ENCODE results near the gene SPACA6.
"Not testable (repeated sequence)": the region's sequence is repeated elsewhere in the genome, so short reads cannot be mapped to it uniquely, and the experiment has no call there.

The SPACA6 gene

DNA sequence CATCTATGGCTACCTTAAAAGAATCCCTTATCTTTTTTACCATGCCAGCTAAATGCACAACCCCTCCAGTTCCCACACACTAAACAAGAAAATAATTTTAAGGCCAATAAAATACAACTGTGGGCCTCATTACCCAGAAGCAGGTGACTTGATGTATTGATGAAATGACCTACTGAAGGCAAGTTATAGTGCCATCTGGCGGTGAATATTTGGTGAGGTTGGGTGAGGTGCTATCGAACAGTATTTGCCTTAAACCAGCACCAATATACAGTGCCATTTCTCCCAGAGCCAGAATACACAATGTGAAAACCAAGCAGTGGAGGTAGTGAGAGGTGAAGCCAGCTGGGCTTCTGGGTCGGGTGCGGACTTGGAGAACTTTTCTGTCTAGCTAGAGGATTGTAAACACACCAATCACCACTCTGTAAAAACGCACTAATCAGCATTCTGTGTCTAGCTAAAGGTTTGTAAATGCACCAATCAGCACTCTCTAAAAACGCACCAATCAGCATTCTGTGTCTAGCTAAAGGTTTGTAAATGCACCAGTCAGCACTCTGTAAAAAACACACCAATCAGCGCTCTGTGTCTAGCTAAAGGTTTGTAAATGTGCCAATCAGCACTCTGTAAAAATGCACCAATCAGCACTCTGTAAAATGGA lies 17.1 kb upstream of the SPACA6 start:
- not testable (repeated sequence) for H3K4me3 ChIP-seq (ENCODE audit: low read length); H3K9me3 ChIP-seq (ENCODE audit: low read length); H2AFZ ChIP-seq (ENCODE audit: low read depth, low read length); H3K4me1 ChIP-seq (ENCODE audit: insufficient read depth, low read length); H3K36me3 ChIP-seq (ENCODE audit: insufficient read depth, low read length); H3K27me3 ChIP-seq (ENCODE audit: insufficient read depth, low read length)

DNA sequence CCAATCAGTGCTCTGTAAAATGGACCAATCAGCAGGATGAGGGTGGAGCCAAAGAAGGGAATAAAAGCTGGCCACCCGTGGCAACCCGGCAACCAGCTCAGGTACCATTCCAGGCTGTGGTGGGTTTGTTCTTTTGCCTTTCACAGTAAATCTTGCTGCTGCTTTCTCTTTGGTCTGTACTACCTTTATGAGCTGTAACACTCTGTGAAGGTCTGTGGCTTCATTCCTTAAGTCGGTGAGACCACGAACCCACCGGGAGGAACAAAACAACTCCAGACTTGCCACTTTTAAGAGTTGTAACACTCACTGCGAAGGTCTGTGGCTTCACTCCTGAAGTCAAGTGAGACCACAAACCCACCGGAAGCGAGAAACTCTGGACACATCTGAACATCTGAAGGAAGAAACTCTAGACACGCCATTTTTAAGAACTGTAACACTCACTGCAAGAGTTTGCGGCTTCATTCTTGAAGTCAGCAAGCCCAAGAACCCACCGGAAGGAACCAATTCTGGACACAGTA lies 16.5 kb upstream of the SPACA6 start:
- no peaks in the 10 kb centered on the region for H3K4me1 ChIP-seq (ENCODE audit: insufficient read depth, low read length)
- peaks cover 2% of the 10 kb centered on the region for H3K9me3 ChIP-seq (ENCODE audit: low read length)
- H3K4me3 ChIP-seq (ENCODE audit: low read length), result no peak overlapping the region
- peaks cover 2% of the 10 kb centered on the region for H3K27me3 ChIP-seq (ENCODE audit: insufficient read depth, low read length)
- H3K36me3 ChIP-seq (ENCODE audit: insufficient read depth, low read length), result no peaks in the 10 kb centered on the region
- H2AFZ ChIP-seq (ENCODE audit: low read depth, low read length), result no peak overlapping the region

DNA sequence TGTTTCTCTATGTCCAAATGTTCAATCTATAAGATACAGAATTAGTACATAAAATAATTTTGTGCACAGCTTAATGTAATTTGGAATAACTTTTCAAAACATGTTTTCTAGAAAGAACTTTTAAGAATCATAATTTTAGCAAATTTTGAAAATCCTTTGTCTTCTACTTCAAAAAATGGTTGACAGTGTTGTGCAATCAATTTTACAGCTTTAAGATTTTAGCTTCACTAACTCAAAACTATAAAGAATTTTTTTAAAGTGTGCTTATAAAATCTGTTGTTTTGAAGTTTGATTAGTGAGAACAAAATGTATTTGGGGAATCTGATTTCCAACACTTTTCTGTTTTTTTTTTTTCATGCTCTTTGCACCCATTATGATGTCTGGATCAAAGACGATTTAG lies 12.7 kb upstream of the SPACA6 start:
- no peak overlapping the region for H3K4me3 ChIP-seq (ENCODE audit: low read length)
- no peak overlapping the region for H2AFZ ChIP-seq (ENCODE audit: low read depth, low read length)
- H3K36me3 ChIP-seq (ENCODE audit: insufficient read depth, low read length), result no peaks in the 10 kb centered on the region
- peaks cover 2% of the 10 kb centered on the region for H3K27me3 ChIP-seq (ENCODE audit: insufficient read depth, low read length)
- peaks cover 2% of the 10 kb centered on the region for H3K9me3 ChIP-seq (ENCODE audit: low read length)
- no peaks in the 10 kb centered on the region for H3K4me1 ChIP-seq (ENCODE audit: insufficient read depth, low read length)

DNA sequence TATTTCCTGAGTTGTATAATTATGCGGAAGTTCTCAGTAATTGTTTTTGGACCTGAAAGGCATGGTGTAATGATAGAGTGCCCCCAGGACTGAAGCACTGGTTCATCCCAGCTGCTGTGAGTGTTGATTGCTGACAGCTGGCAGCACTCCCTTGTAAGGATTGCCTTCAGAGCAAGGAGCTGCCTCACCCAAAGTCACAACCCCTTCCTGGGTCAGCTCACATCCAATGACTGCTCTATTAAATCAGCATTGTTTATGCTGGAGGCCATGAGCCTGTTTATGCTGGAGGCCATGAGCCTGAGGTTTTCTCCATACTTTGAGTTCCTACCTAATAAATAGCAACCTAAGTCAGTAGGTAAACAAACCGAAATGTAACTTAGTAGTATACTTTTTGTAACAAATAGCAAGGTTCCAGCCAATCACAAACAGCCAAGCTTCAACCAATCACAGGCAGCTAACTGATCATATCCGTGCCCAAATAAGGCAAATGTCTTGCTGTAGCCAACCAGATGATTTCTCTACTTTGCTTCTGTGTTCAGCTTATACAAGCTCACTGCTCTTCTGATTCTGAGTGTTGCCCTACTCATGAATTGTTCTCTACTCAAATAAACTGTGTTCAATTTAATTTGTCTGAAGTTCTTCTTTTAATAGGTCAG lies 11.7 kb upstream of the SPACA6 start:
- H3K27me3 ChIP-seq (ENCODE audit: insufficient read depth, low read length), result peaks cover 2% of the 10 kb centered on the region
- no peaks in the 10 kb centered on the region for H3K4me1 ChIP-seq (ENCODE audit: insufficient read depth, low read length)
- no peak overlapping the region for H3K4me3 ChIP-seq (ENCODE audit: low read length)
- no peak overlapping the region for H2AFZ ChIP-seq (ENCODE audit: low read depth, low read length)
- no peaks in the 10 kb centered on the region for H3K36me3 ChIP-seq (ENCODE audit: insufficient read depth, low read length)
- H3K9me3 ChIP-seq (ENCODE audit: low read length), result no peaks in the 10 kb centered on the region

DNA sequence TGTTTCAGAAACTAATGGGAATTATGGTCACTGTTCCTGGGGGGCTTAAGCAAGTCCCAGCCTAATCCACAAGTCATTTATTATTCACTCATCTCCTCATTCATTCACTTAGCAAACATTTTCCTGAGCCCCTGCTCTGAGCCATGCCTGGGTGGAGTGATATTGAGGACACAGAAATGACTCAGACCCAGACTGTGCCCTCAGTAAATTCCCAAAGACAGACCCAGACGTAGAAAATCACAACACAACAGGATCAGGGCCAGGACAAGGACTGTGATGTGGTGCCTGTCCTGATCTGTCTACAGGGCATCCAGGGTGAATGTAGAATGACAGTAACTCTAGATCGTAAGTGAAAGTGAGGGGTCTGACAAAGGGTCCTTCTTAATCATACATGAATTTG lies 7.0 kb upstream of the SPACA6 start:
- Histone ChIP-seq H3K4me1 (ENCODE audit: insufficient read depth, low read length) (peaks cover 20% of the 10 kb centered on the region), H3K36me3 (ENCODE audit: insufficient read depth, low read length) (no peaks in the 10 kb centered on the region), H2AFZ (ENCODE audit: low read depth, low read length) (no peak overlapping the region), H3K27me3 (ENCODE audit: insufficient read depth, low read length) (no peaks in the 10 kb centered on the region), H3K4me3 (ENCODE audit: low read length) (no peak overlapping the region), H3K9me3 (ENCODE audit: low read length) (no peaks in the 10 kb centered on the region)

DNA sequence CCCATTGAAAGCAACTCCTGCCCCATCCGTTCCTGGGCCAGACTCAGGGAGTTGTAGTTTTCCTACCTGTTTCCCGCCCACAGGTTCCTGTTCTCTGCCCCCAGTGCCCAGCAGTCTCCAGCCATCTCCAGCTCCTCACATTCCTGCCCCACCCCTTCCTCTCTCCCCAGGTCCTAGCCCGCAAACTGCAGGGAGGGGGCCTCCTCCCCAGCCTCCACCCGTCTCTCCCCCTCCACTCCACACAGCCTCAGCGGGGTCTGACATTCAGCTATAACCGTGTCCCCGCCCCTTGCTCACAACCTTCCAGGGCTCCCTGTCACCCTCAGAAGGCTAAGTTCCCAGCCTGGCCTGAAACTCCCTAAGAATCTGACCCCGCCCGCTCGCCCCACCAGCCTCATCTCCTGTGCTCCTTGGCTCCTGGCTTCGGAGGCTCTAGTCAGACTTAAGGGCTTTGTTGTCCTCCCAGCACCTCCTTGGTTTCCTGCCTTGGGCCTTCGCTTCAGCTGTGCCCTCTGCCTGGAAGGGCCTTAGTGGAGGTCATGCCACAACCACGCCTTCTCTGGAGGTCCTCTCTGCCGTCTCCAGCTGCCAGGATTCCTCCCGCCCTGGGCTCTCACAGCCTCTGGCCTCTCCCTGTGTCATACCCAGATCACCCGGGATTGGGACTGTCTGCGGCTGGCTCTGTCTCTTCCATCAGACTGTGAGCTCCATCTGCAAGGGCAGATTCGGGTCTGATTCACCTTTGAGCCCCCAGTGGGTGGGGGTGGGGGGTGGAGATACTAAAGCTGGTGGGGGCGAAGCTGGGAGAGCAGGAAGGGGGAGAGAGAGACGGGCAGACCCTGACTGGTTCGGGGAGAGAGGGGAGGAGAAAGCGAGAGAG lies 5.1 kb upstream of the SPACA6 start:
- Histone ChIP-seq H3K4me1 (ENCODE audit: insufficient read depth, low read length) (peaks cover 25% of the 10 kb centered on the region), H3K9me3 (ENCODE audit: low read length) (no peaks in the 10 kb centered on the region), H3K36me3 (ENCODE audit: insufficient read depth, low read length) (peaks cover under 1% of the 10 kb centered on the region), H3K4me3 (ENCODE audit: low read length) (peak overlapping the region; percentile 51), H2AFZ (ENCODE audit: low read depth, low read length) (peak overlapping the region; percentile 42), H3K27me3 (ENCODE audit: insufficient read depth, low read length) (no peaks in the 10 kb centered on the region)

DNA sequence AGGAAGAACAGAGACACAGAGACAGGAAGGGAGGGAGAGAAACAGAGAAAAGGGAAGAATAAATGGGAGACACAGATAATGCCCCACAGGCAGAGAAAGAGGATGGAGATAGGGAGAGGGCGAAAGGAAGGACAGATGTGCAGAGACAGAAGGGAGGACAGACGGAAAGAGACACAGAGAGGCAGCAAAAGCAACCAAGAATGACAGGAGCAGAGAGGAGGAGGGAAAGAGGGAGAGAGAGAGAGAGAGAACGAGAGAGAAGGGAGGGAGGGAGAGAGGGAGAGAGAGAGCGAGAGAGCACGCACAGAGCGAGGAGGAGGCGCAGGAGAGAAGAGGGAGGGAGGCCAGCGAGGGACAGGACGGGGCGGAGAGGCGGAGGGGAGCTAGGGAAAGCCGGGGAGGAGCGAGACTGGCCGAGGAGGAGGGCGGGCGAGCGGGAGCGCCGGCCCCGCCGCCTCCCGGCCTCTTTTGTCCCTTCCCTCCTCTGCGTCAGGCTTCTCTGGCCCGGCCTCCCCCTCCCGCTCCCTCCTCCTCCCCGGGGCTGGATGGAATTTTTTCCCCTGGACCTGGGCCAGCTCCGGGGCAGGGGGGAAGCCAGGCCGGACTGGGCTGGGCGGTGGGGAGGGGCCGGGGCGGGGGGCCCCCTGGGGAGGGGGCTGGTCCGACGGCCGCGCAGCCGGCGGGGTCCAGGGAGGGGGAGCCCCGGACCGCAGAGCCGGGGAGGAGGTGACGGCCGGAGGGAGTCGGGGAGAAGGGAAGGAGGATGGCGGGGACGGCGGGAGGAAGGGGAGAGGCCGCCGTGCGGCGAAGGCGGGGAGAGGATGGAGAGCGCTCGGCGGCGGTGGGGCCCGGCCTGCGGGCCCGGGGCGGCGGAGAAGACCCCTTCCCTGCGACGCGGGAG lies 4.2 kb upstream of the SPACA6 start:
- no peaks in the 10 kb centered on the region for H3K9me3 ChIP-seq (ENCODE audit: low read length)
- peak overlapping the region; percentile 42 for H2AFZ ChIP-seq (ENCODE audit: low read depth, low read length)
- H3K36me3 ChIP-seq (ENCODE audit: insufficient read depth, low read length), result peaks cover 2% of the 10 kb centered on the region
- no peaks in the 10 kb centered on the region for H3K27me3 ChIP-seq (ENCODE audit: insufficient read depth, low read length)
- peak overlapping the region; percentile 51 for H3K4me3 ChIP-seq (ENCODE audit: low read length)
- peaks cover 25% of the 10 kb centered on the region for H3K4me1 ChIP-seq (ENCODE audit: insufficient read depth, low read length)

DNA sequence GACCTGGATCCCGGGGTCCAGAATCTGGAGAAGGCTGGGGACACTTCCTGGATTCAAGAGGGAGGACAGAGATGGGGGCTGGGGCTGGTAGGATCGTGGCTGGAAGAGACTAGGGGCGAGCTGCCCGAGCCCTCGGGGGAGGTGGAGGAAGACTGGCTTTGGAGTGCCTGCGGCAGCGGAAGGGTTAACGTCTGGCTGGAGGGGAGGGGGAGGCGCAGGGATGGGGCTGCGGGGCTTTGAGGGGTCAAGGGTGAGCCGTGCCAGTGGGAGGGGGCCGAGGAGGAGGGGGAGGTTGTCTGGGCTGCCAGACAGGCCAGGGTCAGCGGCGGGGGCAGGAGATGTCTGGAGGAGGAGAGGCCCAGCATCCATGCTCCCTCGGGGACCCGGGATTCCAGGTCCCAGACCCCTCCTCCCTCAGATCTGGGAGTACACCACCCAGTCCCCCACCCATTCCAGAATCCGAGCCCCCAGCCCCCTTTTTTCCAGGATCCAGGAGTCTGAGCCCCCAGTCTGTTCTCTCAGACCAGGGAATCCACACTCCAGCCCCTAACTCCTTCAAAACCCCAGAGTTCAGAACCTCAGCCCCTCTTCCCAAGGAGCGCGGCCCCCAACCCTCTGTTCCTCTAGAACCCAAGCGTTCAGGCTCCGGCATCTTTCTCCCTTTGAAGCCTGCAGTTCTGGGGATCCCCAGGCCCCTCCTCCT lies 3.2 kb upstream of the SPACA6 start:
- peak overlapping the region; percentile 51 for H3K4me3 ChIP-seq (ENCODE audit: low read length)
- H3K9me3 ChIP-seq (ENCODE audit: low read length), result no peaks in the 10 kb centered on the region
- peaks cover 25% of the 10 kb centered on the region for H3K4me1 ChIP-seq (ENCODE audit: insufficient read depth, low read length)
- H2AFZ ChIP-seq (ENCODE audit: low read depth, low read length), result no peak overlapping the region
- peaks cover 8% of the 10 kb centered on the region for H3K36me3 ChIP-seq (ENCODE audit: insufficient read depth, low read length)
- no peaks in the 10 kb centered on the region for H3K27me3 ChIP-seq (ENCODE audit: insufficient read depth, low read length)

DNA sequence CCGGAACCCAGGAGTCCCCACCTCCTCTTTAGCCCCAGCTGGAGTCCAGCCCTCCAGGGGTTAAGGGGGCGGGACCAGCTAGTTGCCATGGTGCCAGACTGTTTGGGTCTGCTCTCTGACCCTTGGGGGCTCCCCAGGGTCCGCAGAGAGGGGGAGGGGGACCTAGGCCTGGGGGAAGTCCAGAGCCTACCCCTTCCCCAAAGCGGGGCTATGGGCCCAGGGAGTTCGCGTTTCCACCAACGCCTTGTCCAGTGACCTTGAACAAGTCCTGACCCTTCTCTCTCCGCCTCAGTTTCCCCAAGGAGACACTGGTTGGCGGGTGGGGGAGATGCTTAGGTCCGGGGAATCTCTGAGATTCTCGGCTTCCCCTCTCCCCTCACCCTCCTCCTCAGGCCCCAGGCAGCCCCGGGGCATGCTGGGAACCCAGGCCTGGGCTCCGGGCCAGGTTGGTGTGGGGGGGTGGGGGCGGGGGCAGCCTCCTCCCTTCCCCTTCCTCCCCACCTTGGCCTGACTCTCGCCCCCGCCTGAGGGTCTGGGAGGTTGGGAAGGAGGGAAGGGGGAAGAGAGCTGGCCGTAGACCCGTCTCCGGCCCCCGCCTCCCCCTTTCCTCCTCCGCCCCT lies 2.6 kb upstream of the SPACA6 start:
- peaks cover 25% of the 10 kb centered on the region for H3K4me1 ChIP-seq (ENCODE audit: insufficient read depth, low read length)
- H3K36me3 ChIP-seq (ENCODE audit: insufficient read depth, low read length), result peaks cover 12% of the 10 kb centered on the region
- H3K4me3 ChIP-seq (ENCODE audit: low read length), result peak overlapping the region; percentile 51
- no peaks in the 10 kb centered on the region for H3K27me3 ChIP-seq (ENCODE audit: insufficient read depth, low read length)
- no peaks in the 10 kb centered on the region for H3K9me3 ChIP-seq (ENCODE audit: low read length)
- H2AFZ ChIP-seq (ENCODE audit: low read depth, low read length), result no peak overlapping the region

DNA sequence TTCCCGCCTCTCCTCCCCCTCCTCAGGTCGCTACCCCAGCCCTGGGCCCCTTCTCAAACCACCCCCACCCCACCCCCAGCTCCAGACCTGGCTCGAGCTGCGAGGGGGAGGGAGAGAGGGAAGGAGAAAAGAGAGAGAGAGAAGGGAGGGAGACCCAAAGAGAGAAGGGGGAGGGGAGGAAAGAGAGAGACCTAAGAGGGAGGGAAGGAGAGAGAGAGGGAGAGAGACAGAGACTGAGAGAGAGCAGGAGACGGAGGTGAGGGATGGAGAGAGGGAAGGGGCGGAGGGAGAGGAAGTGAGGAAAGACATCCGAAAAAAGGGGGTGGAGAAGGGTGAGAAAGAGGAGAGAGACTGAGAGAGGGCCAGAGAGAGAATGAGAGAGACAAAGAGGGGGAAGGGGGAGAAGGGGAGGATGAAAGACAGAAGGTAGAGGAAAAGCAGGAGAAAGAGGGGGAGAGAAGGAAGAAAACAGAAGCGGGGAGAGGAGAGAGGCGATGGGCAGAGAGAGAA lies 2.0 kb upstream of the SPACA6 start:
- peak overlapping the region; percentile 51 for H3K4me3 ChIP-seq (ENCODE audit: low read length)
- H3K4me1 ChIP-seq (ENCODE audit: insufficient read depth, low read length), result peaks cover 25% of the 10 kb centered on the region
- H3K27me3 ChIP-seq (ENCODE audit: insufficient read depth, low read length), result no peaks in the 10 kb centered on the region
- H3K9me3 ChIP-seq (ENCODE audit: low read length), result no peaks in the 10 kb centered on the region
- no peak overlapping the region for H2AFZ ChIP-seq (ENCODE audit: low read depth, low read length)
- peaks cover 17% of the 10 kb centered on the region for H3K36me3 ChIP-seq (ENCODE audit: insufficient read depth, low read length)

DNA sequence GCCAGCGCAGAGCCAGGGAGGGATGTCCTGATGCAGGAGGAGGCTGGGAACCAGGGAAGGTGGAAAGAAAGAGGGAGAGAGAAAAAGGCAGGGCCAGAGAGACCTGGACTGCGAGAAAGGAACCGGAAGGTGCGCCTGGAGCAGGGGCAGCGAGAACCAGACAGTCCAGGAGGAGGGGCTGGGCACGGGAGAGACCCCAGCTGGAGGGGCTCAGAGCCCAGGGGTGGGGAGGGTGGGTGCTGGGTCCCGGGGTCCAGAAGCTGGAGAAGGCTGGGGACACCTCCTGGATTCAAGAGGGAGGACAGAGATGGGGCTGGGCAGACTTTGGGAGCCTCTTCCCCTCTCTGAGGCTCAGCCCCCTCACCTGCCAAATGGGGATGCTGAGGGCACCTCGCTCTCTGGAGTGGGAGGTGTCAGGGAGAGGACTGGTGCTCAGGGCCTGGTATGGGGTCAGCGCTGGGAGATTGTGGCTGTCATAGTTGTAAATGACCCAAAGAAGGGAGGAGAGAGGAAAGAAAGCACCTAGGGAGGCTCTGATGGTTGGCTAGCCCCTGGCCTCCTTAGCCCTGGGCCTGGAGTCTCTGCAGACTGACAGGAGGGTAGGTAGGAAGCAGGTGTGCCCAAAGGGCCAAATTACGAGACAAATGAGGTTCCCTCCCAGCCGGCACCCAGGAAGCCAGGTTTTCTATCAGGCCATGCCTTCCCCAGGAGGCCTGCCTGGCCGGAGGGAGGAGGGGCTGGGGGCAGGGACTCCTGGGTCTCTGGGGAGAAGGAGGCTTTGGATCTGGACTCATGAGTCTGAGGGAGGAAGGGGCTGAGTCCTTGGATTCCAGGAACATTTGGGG lies 1.3 kb upstream of the SPACA6 start:
- Histone ChIP-seq H3K36me3 (ENCODE audit: insufficient read depth, low read length) (peaks cover 22% of the 10 kb centered on the region), H3K9me3 (ENCODE audit: low read length) (no peaks in the 10 kb centered on the region), H3K4me1 (ENCODE audit: insufficient read depth, low read length) (peaks cover 25% of the 10 kb centered on the region), H3K4me3 (ENCODE audit: low read length) (no peak overlapping the region), H3K27me3 (ENCODE audit: insufficient read depth, low read length) (no peaks in the 10 kb centered on the region), H2AFZ (ENCODE audit: low read depth, low read length) (no peak overlapping the region)
